ENCODE data around the gene PDZD4. TPM values are rescaled to one million over a fixed set of nuclear protein-coding genes. Genes with fewer than 3 reads are reported as not detected.

Gene PDZD4
- total RNA-seq, 2 donors from 2014 or later, result 2.1 to 7.1 TPM

- Histone ChIP-seq H3K4me3 (no peak overlapping the region), H3K9me3 (peaks cover 3 to 4% of the 10 kb centered on the region in 2 donors), H3K27ac (no peak overlapping the region), H3K4me1 (peaks cover 0 to 11% of the 10 kb centered on the region in 2 donors), H3K27me3 (no peaks in the 10 kb centered on the region), H3K36me3 (peaks cover 4% of the 10 kb centered on the region)
- no peak for DNase-seq (ENCODE audit: low spot score)
- TF ChIP-seq, protein P1, sequence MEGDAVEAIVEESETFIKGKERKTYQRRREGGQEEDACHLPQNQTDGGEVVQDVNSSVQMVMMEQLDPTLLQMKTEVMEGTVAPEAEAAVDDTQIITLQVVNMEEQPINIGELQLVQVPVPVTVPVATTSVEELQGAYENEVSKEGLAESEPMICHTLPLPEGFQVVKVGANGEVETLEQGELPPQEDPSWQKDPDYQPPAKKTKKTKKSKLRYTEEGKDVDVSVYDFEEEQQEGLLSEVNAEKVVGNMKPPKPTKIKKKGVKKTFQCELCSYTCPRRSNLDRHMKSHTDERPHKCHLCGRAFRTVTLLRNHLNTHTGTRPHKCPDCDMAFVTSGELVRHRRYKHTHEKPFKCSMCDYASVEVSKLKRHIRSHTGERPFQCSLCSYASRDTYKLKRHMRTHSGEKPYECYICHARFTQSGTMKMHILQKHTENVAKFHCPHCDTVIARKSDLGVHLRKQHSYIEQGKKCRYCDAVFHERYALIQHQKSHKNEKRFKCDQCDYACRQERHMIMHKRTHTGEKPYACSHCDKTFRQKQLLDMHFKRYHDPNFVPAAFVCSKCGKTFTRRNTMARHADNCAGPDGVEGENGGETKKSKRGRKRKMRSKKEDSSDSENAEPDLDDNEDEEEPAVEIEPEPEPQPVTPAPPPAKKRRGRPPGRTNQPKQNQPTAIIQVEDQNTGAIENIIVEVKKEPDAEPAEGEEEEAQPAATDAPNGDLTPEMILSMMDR (IDR thresholded peaks at IDR 0.05), result no peak
Observed at GRCh38 chrX:153799326-153799725, 31.0 kb downstream of the PDZD4 start.

- peaks cover 4% of the 10 kb centered on the region for H3K36me3 ChIP-seq
- TF ChIP-seq, protein P1 (IDR thresholded peaks at IDR 0.05), result no peak
- DNase-seq (ENCODE audit: low spot score), result no peak
Observed at GRCh38 chrX:153797415-153798015, 32.8 kb downstream of the PDZD4 start.

GRCh38 chrX:153794897-153795816 lies 35.2 kb downstream of the PDZD4 start:
- peaks cover 4% of the 10 kb centered on the region for H3K36me3 ChIP-seq
- TF ChIP-seq, protein P1 (IDR thresholded peaks at IDR 0.05), result no peak
- peaks cover 0 to 22% of the 10 kb centered on the region in 2 donors for H3K4me1 ChIP-seq
- H3K27ac ChIP-seq, result peak overlapping the region; percentile 91 to 92
- no peaks in the 10 kb centered on the region for H3K27me3 ChIP-seq
- peak overlapping the region; percentile 61 to 63 for H3K4me3 ChIP-seq
- peaks cover 3 to 4% of the 10 kb centered on the region in 2 donors for H3K9me3 ChIP-seq
- DNase-seq (ENCODE audit: low spot score), result no peak

More at GRCh38 chrX:153797415-153798015, 32.8 kb downstream of the PDZD4 start:
- Histone ChIP-seq H3K4me1 (peaks cover 0 to 20% of the 10 kb centered on the region in 2 donors), H3K9me3 (peaks cover 3 to 4% of the 10 kb centered on the region in 2 donors), H3K4me3 (no peak overlapping the region), H3K27me3 (no peaks in the 10 kb centered on the region), H3K27ac (no peak overlapping the region)

- Histone ChIP-seq H3K4me1 (peaks cover 0 to 22% of the 10 kb centered on the region in 2 donors), H3K36me3 (peaks cover 4% of the 10 kb centered on the region), H3K27me3 (no peaks in the 10 kb centered on the region), H3K4me3 (peak within 1 kb of the TSS; percentile 61 to 63), H3K9me3 (peaks cover 3 to 4% of the 10 kb centered on the region in 2 donors), H3K27ac (peak within 1 kb of the TSS; percentile 91 to 92)
- peak; percentile 93 for DNase-seq (ENCODE audit: low spot score)
- TF ChIP-seq, protein P1 (IDR thresholded peaks at IDR 0.05), result peak in 1 of 2 donors; percentile 15
Observed at GRCh38 chrX:153794018-153794896, 36.1 kb downstream of the PDZD4 start, which contains the start of the genes IDH3G and SSR4. Gene IDH3G, minus strand, starts transcription at chrX:153794375. Its CDS starts 49 bp downstream, at chrX:153794326. Gene SSR4, plus strand, starts transcription at chrX:153794668. Its CDS starts 20 bp downstream, at chrX:153794688.

- Histone ChIP-seq H3K4me1 (peaks cover 0 to 22% of the 10 kb centered on the region in 2 donors), H3K36me3 (peaks cover 12% of the 10 kb centered on the region), H3K9me3 (peaks cover 3 to 4% of the 10 kb centered on the region in 2 donors), H3K27ac (peak overlapping the region; percentile 91 to 92), H3K4me3 (peak overlapping the region; percentile 61 to 63), H3K27me3 (no peaks in the 10 kb centered on the region)
- TF ChIP-seq, protein P1 (IDR thresholded peaks at IDR 0.05), result no peak
- DNase-seq (ENCODE audit: low spot score), result no peak
Observed at GRCh38 chrX:153793291-153793690, 37.1 kb downstream of the PDZD4 start.

Measured in right atrium auricular region (tissue), 2 donors.